Thyroid gland (tissue), 4 donors: Measurements from ENCODE around the gene C12orf43. TPM values are rescaled to one million over a fixed set of nuclear protein-coding genes. Genes with fewer than 3 reads are reported as not detected.
A peak's percentile ranks its signal among the peaks of the same experiment; 100 is the strongest.

Experiments
- DNase-seq, 2 donors: peaks; one replicate each; pipeline ENCODE4 v3.0.0-alpha.2; 2019
- H3K27ac ChIP-seq, 3 donors: fragments of 200-600 bp; sonication (generic); 1 replicate in 2 of 3; 2 replicates in 1 of 3; pipeline ENCODE4 v1.5.1; 2016 to 2019; ENCODE audit warnings: mild to moderate bottlenecking in 1 of 3, moderate library complexity in 1 of 3
- H3K27me3 ChIP-seq: fragments of 200-600 bp; sonication (generic); one replicate; pipeline ENCODE4 v1.5.1; 2019
- H3K36me3 ChIP-seq, 2 donors: fragments of 200-600 bp; sonication (generic); one replicate each; pipeline ENCODE4 v1.5.1; 2016 to 2019
- H3K4me1 ChIP-seq, 2 donors: fragments of 200-600 bp; sonication (generic); one replicate each; pipeline ENCODE4 v1.5.1; 2017 to 2019
- H3K4me3 ChIP-seq, 3 donors: fragments of 200-600 bp; sonication (generic); replicated peaks in 1 of 3; 1 replicate in 2 of 3; 2 replicates in 1 of 3; pipeline ENCODE4 v1.5.1; 2016; ENCODE audit warnings: mild to moderate bottlenecking in 1 of 3
- H3K9me3 ChIP-seq: fragments of 200-600 bp; sonication (generic); one replicate; pipeline ENCODE4 v1.5.1; 2017
- CTCF ChIP-seq, 6 experiments: fragments of 200-600 bp in 3 of 6; fragments of 450-650 bp in 3 of 6; sonication (generic) in 3 of 6; IDR thresholded peaks; one replicate each; pipeline ENCODE4 v1.5.1; 2016 to 2019; ENCODE audit warnings: antibody characterized with exemption in 6 of 6, mild to moderate bottlenecking in 2 of 6, inconsistent platforms in 1 of 6, moderate library complexity in 1 of 6
- POLR2A ChIP-seq, 2 donors: fragments of 450-650 bp; IDR thresholded peaks; one replicate each; pipeline ENCODE4 v1.6.1; 2017; ENCODE audit warnings: antibody characterized with exemption in 2 of 2, mild to moderate bottlenecking in 2 of 2, moderate library complexity in 1 of 2
- WGBS, 2 donors: methylation state at CpG; one replicate each; pipeline ENCODE4 v1.1.5; 2017; 5-methylcytosine and 5-hydroxymethylcytosine counted together
- intact Hi-C: fragments of 100-400 bp; cut with DNase I; formaldehyde crosslinking; loops from one replicate; pipeline ENCODE4 v1.15.1; 2023
- total RNA-seq, 4 donors: library from RNA; depleted of rRNA; stranded (reverse); fragments of >200 nt; gene quantifications; one replicate each; pipeline ENCODE4 v1.2.3, GENCODE V29; 2016

The C12orf43 gene
- total RNA-seq, 4 donors from 2014 or later = 11.3 to 15.8 (median 13.0) TPM

GRCh38 chr12:120979220-120979861 lies 36.9 kb downstream of the C12orf43 start:
- H3K4me1 ChIP-seq = no peaks in the 10 kb centered on the region
- H3K9me3 ChIP-seq = no peaks in the 10 kb centered on the region
- 91% methylated on average over 8 to 10 of the region's 10 CpGs for WGBS, 2 donors
- DNase-seq = no peak
- no peaks in the 10 kb centered on the region for H3K36me3 ChIP-seq
- intact Hi-C loops = no loop called here
- no peaks in the 10 kb centered on the region for H3K27me3 ChIP-seq
- H3K4me3 ChIP-seq = no peak overlapping the region
- no peak overlapping the region for H3K27ac ChIP-seq
- TF ChIP-seq POLR2A (IDR thresholded peaks at IDR 0.05) (no peak), CTCF (IDR thresholded peaks at IDR 0.05) (no peak)

GRCh38 chr12:120978296-120979219 lies 37.7 kb downstream of the C12orf43 start, which contains the start of gene HNF1A:
HNF1A (plus strand) TSS chr12:120978543; CDS start chr12:120978769, 226 bp downstream.
- H3K4me3 ChIP-seq = no peak within 1 kb of the TSS
- no peak for DNase-seq
- no peaks in the 10 kb centered on the region for H3K36me3 ChIP-seq
- no peaks in the 10 kb centered on the region for H3K9me3 ChIP-seq
- no peaks in the 10 kb centered on the region for H3K27me3 ChIP-seq
- H3K27ac ChIP-seq = no peak within 1 kb of the TSS
- TF ChIP-seq CTCF (IDR thresholded peaks at IDR 0.05) (no peak), POLR2A (IDR thresholded peaks at IDR 0.05) (no peak)
- no peaks in the 10 kb centered on the region for H3K4me1 ChIP-seq
- WGBS, 2 donors = 80 to 85% methylated on average over 23 to 35 of the region's 40 CpGs
- intact Hi-C loops = no loop called here

- no peak overlapping the region for H3K4me3 ChIP-seq
- DNase-seq = no peak
- 91 to 94% methylated on average over 14 of the region's 14 CpGs for WGBS, 2 donors
- H3K9me3 ChIP-seq = no peaks in the 10 kb centered on the region
- H3K36me3 ChIP-seq = no peaks in the 10 kb centered on the region
- no peak overlapping the region for H3K27ac ChIP-seq
- no peak for TF ChIP-seq CTCF (IDR thresholded peaks at IDR 0.05)
- no peak for TF ChIP-seq POLR2A (IDR thresholded peaks at IDR 0.05)
- no peaks in the 10 kb centered on the region for H3K27me3 ChIP-seq
- intact Hi-C loops = no loop called here
- no peaks in the 10 kb centered on the region for H3K4me1 ChIP-seq
These were observed 38.6 kb downstream of the C12orf43 start for GRCh38 chr12:120977531-120978295.

- 25 to 50% methylated on average over 10 of the region's 10 CpGs for WGBS, 2 donors
- no peak for TF ChIP-seq POLR2A (IDR thresholded peaks at IDR 0.05)
- TF ChIP-seq CTCF (IDR thresholded peaks at IDR 0.05) = no peak
- Histone ChIP-seq H3K4me3 (no peak overlapping the region), H3K4me1 (no peaks in the 10 kb centered on the region), H3K27me3 (no peaks in the 10 kb centered on the region), H3K9me3 (no peaks in the 10 kb centered on the region), H3K27ac (no peak overlapping the region), H3K36me3 (no peaks in the 10 kb centered on the region)
- peak; percentile 68 to 72 for DNase-seq
- intact Hi-C loops = loop anchor here (5.0 kb wide), 1 partner anchor 326 kb away; no protein-coding TSS in a partner anchor
These were observed 43.3 kb downstream of the C12orf43 start for GRCh38 chr12:120972870-120973543.
